ENCODE results near the gene VAMP3.

Gene VAMP3

GRCh38 chr1:7770997-7771822, at the start of gene VAMP3:
Gene VAMP3, plus strand, starts transcription at chr1:7771296. Its CDS starts 88 bp downstream, at chr1:7771384.
- peak within 1 kb of the TSS; percentile 89 for H3K4me3 ChIP-seq (ENCODE audit: low read depth, low read length)
- peak; percentile 39 for DNase-seq (ENCODE audit: low read depth)

- no peak overlapping the region for H3K4me3 ChIP-seq (ENCODE audit: low read depth, low read length)
- DNase-seq (ENCODE audit: low read depth) = no peak
These were observed 49.0 kb upstream of the VAMP3 start for GRCh38 chr1:7721940-7722669.

GRCh38 chr1:7722670-7723012, 48.5 kb upstream of the VAMP3 start:
- DNase-seq (ENCODE audit: low read depth) = no peak
- no peak overlapping the region for H3K4me3 ChIP-seq (ENCODE audit: low read depth, low read length)

GRCh38 chr1:7726623-7727022, 44.5 kb upstream of the VAMP3 start:
- DNase-seq (ENCODE audit: low read depth) = no peak
- no peak overlapping the region for H3K4me3 ChIP-seq (ENCODE audit: low read depth, low read length)

GRCh38 chr1:7727809-7728471, 43.2 kb upstream of the VAMP3 start:
- no peak for DNase-seq (ENCODE audit: low read depth)

GRCh38 chr1:7729761-7730160, 41.3 kb upstream of the VAMP3 start:
- H3K4me3 ChIP-seq (ENCODE audit: low read depth, low read length) = no peak overlapping the region
- DNase-seq (ENCODE audit: low read depth) = no peak

More at GRCh38 chr1:7727809-7728471, 43.2 kb upstream of the VAMP3 start:
- H3K4me3 ChIP-seq (ENCODE audit: low read depth, low read length) = no peak overlapping the region

GRCh38 chr1:7732331-7732730, 38.8 kb upstream of the VAMP3 start:
- H3K4me3 ChIP-seq (ENCODE audit: low read depth, low read length) = no peak overlapping the region
- DNase-seq (ENCODE audit: low read depth) = no peak

GRCh38 chr1:7733276-7733675, 37.8 kb upstream of the VAMP3 start:
- no peak overlapping the region for H3K4me3 ChIP-seq (ENCODE audit: low read depth, low read length)
- DNase-seq (ENCODE audit: low read depth) = no peak

- no peak for DNase-seq (ENCODE audit: low read depth)
- no peak overlapping the region for H3K4me3 ChIP-seq (ENCODE audit: low read depth, low read length)
These were observed 33.1 kb upstream of the VAMP3 start for GRCh38 chr1:7738044-7738443.

GRCh38 chr1:7743346-7743745, 27.8 kb upstream of the VAMP3 start:
- no peak overlapping the region for H3K4me3 ChIP-seq (ENCODE audit: low read depth, low read length)
- DNase-seq (ENCODE audit: low read depth) = no peak

- DNase-seq (ENCODE audit: low read depth) = no peak
- H3K4me3 ChIP-seq (ENCODE audit: low read depth, low read length) = no peak overlapping the region
These were observed 26.2 kb upstream of the VAMP3 start for GRCh38 chr1:7744882-7745281.

GRCh38 chr1:7745783-7746182, 25.3 kb upstream of the VAMP3 start:
- H3K4me3 ChIP-seq (ENCODE audit: low read depth, low read length) = no peak overlapping the region
- no peak for DNase-seq (ENCODE audit: low read depth)

GRCh38 chr1:7747605-7748004, 23.5 kb upstream of the VAMP3 start:
- DNase-seq (ENCODE audit: low read depth) = no peak
- no peak overlapping the region for H3K4me3 ChIP-seq (ENCODE audit: low read depth, low read length)

- H3K4me3 ChIP-seq (ENCODE audit: low read depth, low read length) = no peak overlapping the region
- no peak for DNase-seq (ENCODE audit: low read depth)
These were observed 22.0 kb upstream of the VAMP3 start for GRCh38 chr1:7749126-7749525.

- H3K4me3 ChIP-seq (ENCODE audit: low read depth, low read length) = no peak overlapping the region
- DNase-seq (ENCODE audit: low read depth) = no peak
These were observed 19.9 kb upstream of the VAMP3 start for GRCh38 chr1:7751174-7751573.

GRCh38 chr1:7752512-7753417, 18.3 kb upstream of the VAMP3 start:
- DNase-seq (ENCODE audit: low read depth) = peak; percentile 12
- H3K4me3 ChIP-seq (ENCODE audit: low read depth, low read length) = peak overlapping the region; percentile 30

- H3K4me3 ChIP-seq (ENCODE audit: low read depth, low read length) = no peak overlapping the region
- DNase-seq (ENCODE audit: low read depth) = no peak
These were observed 17.5 kb upstream of the VAMP3 start for GRCh38 chr1:7753641-7754040.

GRCh38 chr1:7754234-7754633, 16.9 kb upstream of the VAMP3 start:
- DNase-seq (ENCODE audit: low read depth) = no peak
- no peak overlapping the region for H3K4me3 ChIP-seq (ENCODE audit: low read depth, low read length)

GRCh38 chr1:7755448-7755847, 15.6 kb upstream of the VAMP3 start:
- no peak overlapping the region for H3K4me3 ChIP-seq (ENCODE audit: low read depth, low read length)
- no peak for DNase-seq (ENCODE audit: low read depth)

Measured in skeletal muscle cell (primary cell).